Measurements from ENCODE around the gene TMEM168. TPM values are rescaled to one million over a fixed set of nuclear protein-coding genes. Genes with fewer than 3 reads are reported as not detected.
"Not testable (repeated sequence)": the region's sequence is repeated elsewhere in the genome, so short reads cannot be mapped to it uniquely, and the experiment has no call there.

TMEM168 gene
- polyA plus RNA-seq (ENCODE audit: insufficient read length) = 62.4 TPM
- long read RNA-seq, donor 1, full-length matches to known transcripts = 11 of 11 reads
- long read RNA-seq, donor 1, partial matches to known transcripts = 0 of 11 reads
- long read RNA-seq, donor 1, other reads (novel, unspliced or antisense) = 0 of 11 reads
- long read RNA-seq, donor 2, full-length matches to known transcripts = 12 of 12 reads
- long read RNA-seq, donor 2, partial matches to known transcripts = 0 of 12 reads
- long read RNA-seq, donor 2, other reads (novel, unspliced or antisense) = 0 of 12 reads
- long read RNA-seq, donor 3, full-length matches to known transcripts = 7 of 7 reads
- long read RNA-seq, donor 3, partial matches to known transcripts = 0 of 7 reads
- long read RNA-seq, donor 3, other reads (novel, unspliced or antisense) = 0 of 7 reads
- long read RNA-seq, donor 4 = 0 reads
- long read RNA-seq, donor 5, full-length matches to known transcripts = 12 of 12 reads
- long read RNA-seq, donor 5, partial matches to known transcripts = 0 of 12 reads
- long read RNA-seq, donor 5, other reads (novel, unspliced or antisense) = 0 of 12 reads
- long read RNA-seq, donor 6, full-length matches to known transcripts = 5 of 5 reads
- long read RNA-seq, donor 6, partial matches to known transcripts = 0 of 5 reads
- long read RNA-seq, donor 6, other reads (novel, unspliced or antisense) = 0 of 5 reads
- long read RNA-seq, donor 7, full-length matches to known transcripts = 10 of 10 reads
- long read RNA-seq, donor 7, partial matches to known transcripts = 0 of 10 reads
- long read RNA-seq, donor 7, other reads (novel, unspliced or antisense) = 0 of 10 reads
- long read RNA-seq, donor 8, full-length matches to known transcripts = 2 of 2 reads
- long read RNA-seq, donor 8, partial matches to known transcripts = 0 of 2 reads
- long read RNA-seq, donor 8, other reads (novel, unspliced or antisense) = 0 of 2 reads

GRCh38 chr7:112789817-112790585, at the start of gene TMEM168:
TMEM168 (minus strand) TSS chr7:112790393; CDS start chr7:112784825, 5,568 bp downstream.
- DNase-seq = peak; percentile 75

- not testable (repeated sequence) for DNase-seq
Observed at GRCh38 chr7:112835928-112836327, 45.7 kb upstream of the TMEM168 start.

- DNase-seq = no peak
Observed at GRCh38 chr7:112833082-112833481, 42.9 kb upstream of the TMEM168 start.

- no peak for DNase-seq
Observed at GRCh38 chr7:112830769-112831168, 40.6 kb upstream of the TMEM168 start.

- DNase-seq = no peak
Observed at GRCh38 chr7:112828696-112829095, 38.5 kb upstream of the TMEM168 start.

GRCh38 chr7:112821345-112821744, 31.2 kb upstream of the TMEM168 start:
- DNase-seq = no peak

GRCh38 chr7:112819536-112819935, 29.3 kb upstream of the TMEM168 start:
- no peak for DNase-seq

GRCh38 chr7:112806156-112806555, 16.0 kb upstream of the TMEM168 start:
- DNase-seq = no peak

- DNase-seq = no peak
Observed at GRCh38 chr7:112802406-112802805, 12.2 kb upstream of the TMEM168 start.

GRCh38 chr7:112800486-112800885, 10.3 kb upstream of the TMEM168 start:
- DNase-seq = no peak

GRCh38 chr7:112799448-112800120, 9.4 kb upstream of the TMEM168 start:
- no peak for DNase-seq

GRCh38 chr7:112798274-112799159, 8.3 kb upstream of the TMEM168 start:
- DNase-seq = no peak

GRCh38 chr7:112796552-112796951, 6.4 kb upstream of the TMEM168 start:
- DNase-seq = not testable (repeated sequence)

- no peak for DNase-seq
Observed at GRCh38 chr7:112792441-112792840, 2.2 kb upstream of the TMEM168 start.

GRCh38 chr7:112791465-112792168, 1.4 kb upstream of the TMEM168 start:
- no peak for DNase-seq

- DNase-seq = no peak
Observed at GRCh38 chr7:112790586-112791003, 402 bp upstream of the TMEM168 start.

- DNase-seq = no peak
Observed at GRCh38 chr7:112789453-112789816, 758 bp downstream of the TMEM168 start.

- DNase-seq = no peak
Observed at GRCh38 chr7:112788778-112789343, 1.3 kb downstream of the TMEM168 start.

- DNase-seq = no peak
Observed at GRCh38 chr7:112784603-112785002, 5.6 kb downstream of the TMEM168 start.

All from left kidney (tissue), 8 donors.